Choroid plexus epithelial cell (primary cell): ENCODE data around the gene SOX6.

Source experiments
- DNase-seq: peaks from one replicate; pipeline ENCODE4 v3.0.0-alpha.2; 2010; ENCODE audit warnings: low read depth
- H3K4me3 ChIP-seq: 2 replicates; pipeline ENCODE4 v1.5.1; 2011; ENCODE audit warnings: low read depth, mild to moderate bottlenecking, control low read depth, low read length, moderate library complexity
- CTCF ChIP-seq: conservative IDR thresholded peaks from 2 replicates; pipeline ENCODE4 v1.5.1; 2011; ENCODE audit warnings: low read depth, mild to moderate bottlenecking, control low read depth, inconsistent platforms, low read length, moderate library complexity

Gene SOX6

GRCh38 chr11:16321148-16321547, 35.2 kb downstream of the SOX6 start:
- no peak for DNase-seq

GRCh38 chr11:16318320-16318719, 38.0 kb downstream of the SOX6 start:
- no peak for DNase-seq
- TF ChIP-seq CTCF, result no peak

More at GRCh38 chr11:16321148-16321547, 35.2 kb downstream of the SOX6 start:
- no peak overlapping the region for H3K4me3 ChIP-seq
- TF ChIP-seq CTCF, result no peak

GRCh38 chr11:16317712-16318111, 38.6 kb downstream of the SOX6 start:
- no peak overlapping the region for H3K4me3 ChIP-seq
- TF ChIP-seq CTCF, result no peak
- DNase-seq, result no peak

More at GRCh38 chr11:16318320-16318719, 38.0 kb downstream of the SOX6 start:
- no peak overlapping the region for H3K4me3 ChIP-seq

GRCh38 chr11:16313846-16314245, 42.5 kb downstream of the SOX6 start:
- no peak for TF ChIP-seq CTCF
- DNase-seq, result no peak
- no peak overlapping the region for H3K4me3 ChIP-seq

GRCh38 chr11:16312233-16312765, 44.0 kb downstream of the SOX6 start:
- no peak overlapping the region for H3K4me3 ChIP-seq
- no peak for DNase-seq
- no peak for TF ChIP-seq CTCF

GRCh38 chr11:16311831-16312230, 44.5 kb downstream of the SOX6 start:
- TF ChIP-seq CTCF, result no peak
- DNase-seq, result no peak
- H3K4me3 ChIP-seq, result no peak overlapping the region

GRCh38 chr11:16310943-16311342, 45.4 kb downstream of the SOX6 start:
- DNase-seq, result no peak
- no peak for TF ChIP-seq CTCF
- no peak overlapping the region for H3K4me3 ChIP-seq
